A673 (cell line): Measurements from ENCODE around the gene L3MBTL3. TPM values are rescaled to one million over a fixed set of nuclear protein-coding genes. Genes with fewer than 3 reads are reported as not detected.
A peak's percentile ranks its signal among the peaks of the same experiment; 100 is the strongest.

ENCODE experiments used
- Bru-seq: library from RNA; stranded (reverse); fragments of 400-500 nt; gene quantifications from one replicate; lab custom pipeline; 2021; lab: Mats Ljungman, UMichigan
- BruChase-seq, 2 experiments: library from RNA; stranded (reverse); fragments of 400-500 nt; gene quantifications; one replicate each; lab custom pipeline; 2021; lab: Mats Ljungman, UMichigan
- BruUV-seq: library from RNA; stranded (reverse); fragments of 400-500 nt; replicated peaks from 2 replicates; lab custom pipeline; 2021; lab: Mats Ljungman, UMichigan
- CTCF ChIA-PET: fragments of 300-600 bp; sonication (Branson Sonifier 250); formaldehyde crosslinking; loops from one replicate; lab custom pipeline; 2022; ENCODE audit warnings: antibody characterized with exemption; lab: Charles Lee
- POLR2A ChIA-PET: fragments of 300-600 bp; sonication (Branson Sonifier 250); formaldehyde crosslinking; loops from one replicate; lab custom pipeline; 2022; ENCODE audit warnings: antibody characterized with exemption; ENCODE audit not compliant: low non-redundant PET; lab: Charles Lee
- DNase-seq: peaks from one replicate; pipeline ENCODE4 v3.0.0-alpha.2; 2015; ENCODE audit warnings: low spot score
- H3K27ac ChIP-seq: fragments of 200-600 bp; sonication (generic); 2 replicates; pipeline ENCODE4 v1.5.1; 2016; ENCODE audit warnings: mixed run types, low read depth, mild to moderate bottlenecking, mixed read lengths, antibody characterized with exemption, low read length; ENCODE audit not compliant: poor library complexity, severe bottlenecking
- H3K27me3 ChIP-seq: fragments of 200-600 bp; sonication (generic); replicated peaks from 2 replicates; pipeline ENCODE4 v1.6.1; 2017; ENCODE audit warnings: mixed run types, low read depth, mild to moderate bottlenecking, mixed read lengths, antibody characterized with exemption, low read length; ENCODE audit not compliant: insufficient read depth, poor library complexity
- H3K36me3 ChIP-seq: fragments of 200-600 bp; sonication (generic); 2 replicates; pipeline ENCODE4 v1.6.1; 2016; ENCODE audit warnings: mixed run types, mild to moderate bottlenecking, mixed read lengths, antibody characterized with exemption, low read length; ENCODE audit not compliant: insufficient read depth, poor library complexity, severe bottlenecking
- H3K4me1 ChIP-seq: fragments of 200-600 bp; sonication (generic); 2 replicates; pipeline ENCODE4 v1.6.1; 2017; ENCODE audit warnings: mixed run types, mild to moderate bottlenecking, mixed read lengths, antibody characterized with exemption, low read length; ENCODE audit not compliant: insufficient read depth, poor library complexity, severe bottlenecking
- H3K4me3 ChIP-seq: fragments of 200-600 bp; sonication (generic); 2 replicates; pipeline ENCODE4 v1.5.1; 2016; ENCODE audit warnings: low read depth, mixed run types, mild to moderate bottlenecking, mixed read lengths, low read length; ENCODE audit not compliant: poor library complexity, severe bottlenecking
- H3K9me3 ChIP-seq: fragments of 200-600 bp; sonication (generic); 2 replicates; pipeline ENCODE4 v1.6.1; 2016; ENCODE audit warnings: mixed run types, low read depth, mild to moderate bottlenecking, mixed read lengths, antibody characterized with exemption, low read length; ENCODE audit not compliant: poor library complexity, severe bottlenecking
- CTCF ChIP-seq: fragments of 300-800, 200-600 bp; sonication (generic); conservative IDR thresholded peaks from 2 replicates; pipeline ENCODE4 v1.5.1; 2017; ENCODE audit warnings: low read depth, mild to moderate bottlenecking, antibody characterized with exemption, low read length, moderate library complexity, mixed read lengths
- EZH2 ChIP-seq: fragments of 200-600 bp; sonication (generic); IDR thresholded peaks from 2 replicates; pipeline ENCODE4 v1.6.1; 2017; ENCODE audit warnings: borderline replicate concordance, low read depth, mild to moderate bottlenecking, mixed read lengths, antibody characterized with exemption, low read length; ENCODE audit not compliant: poor library complexity, severe bottlenecking
- intact Hi-C: fragments of 100-400 bp; cut with micrococcal nuclease; formaldehyde crosslinking; loops from one replicate; pipeline ENCODE4 v1.10.0; 2022; ENCODE audit not compliant: unreplicated experiment
- long read RNA-seq: library from polyadenylated mRNA; stranded (forward); transcript quantifications from one replicate; pipeline ENCODE4 v2.0.0, GENCODE V29; 2022
- total RNA-seq: library from RNA; stranded (reverse); gene quantifications from 2 replicates; pipeline ENCODE4 v1.2.3, GENCODE V29; 2021

L3MBTL3 gene
- total RNA-seq, result 39.3 and 40.8 TPM in 2 replicates
- percentile 87 among the genes with signal in this experiment for Bru-seq, nascent RNA
- percentile 78 among the genes with signal in this experiment for BruChase-seq, experiment 1, labeled RNA remaining after a 2-hour chase
- percentile 69 among the genes with signal in this experiment for BruChase-seq, experiment 2, labeled RNA remaining after a 6-hour chase
- long read RNA-seq, full-length matches to known transcripts, result 22 of 42 reads
- long read RNA-seq, partial matches to known transcripts, result 10 of 42 reads
- long read RNA-seq, other reads (novel, unspliced or antisense), result 10 of 42 reads

- peak within 1 kb of the TSS; percentile 78 for H3K27ac ChIP-seq
- DNase-seq, result peak; percentile 94
- intact Hi-C loops, result loop anchor here (5.0 kb wide), 1 partner anchor 126 kb away; no protein-coding TSS in a partner anchor
Observed at GRCh38 chr6:130018292-130018743, at the start of gene L3MBTL3. Gene L3MBTL3 (plus strand): TSS chr6:130018581. CDS start chr6:130042700, 24,119 bp downstream.

GRCh38 chr6:129969064-129969463 is 49.3 kb upstream of the L3MBTL3 start:
- no peaks in the 10 kb centered on the region for H3K4me1 ChIP-seq
- CTCF ChIA-PET, result no interaction called here
- TF ChIP-seq EZH2, result no peak
- TF ChIP-seq CTCF, result no peak
- DNase-seq, result no peak
- H3K36me3 ChIP-seq, result no peaks in the 10 kb centered on the region
- BruUV-seq, result no TSS peak
- no peaks in the 10 kb centered on the region for H3K27me3 ChIP-seq
- H3K9me3 ChIP-seq, result no peaks in the 10 kb centered on the region
- H3K4me3 ChIP-seq, result no peak overlapping the region
- POLR2A ChIA-PET, result no interaction called here
- H3K27ac ChIP-seq, result no peak overlapping the region
- intact Hi-C loops, result no loop called here

More at GRCh38 chr6:130018292-130018743, at the start of gene L3MBTL3:
- Histone ChIP-seq H3K4me3 (peak within 1 kb of the TSS; percentile 72), H3K27me3 (no peaks in the 10 kb centered on the region), H3K36me3 (no peaks in the 10 kb centered on the region), H3K4me1 (peaks cover 13% of the 10 kb centered on the region), H3K9me3 (no peaks in the 10 kb centered on the region)
- BruUV-seq, result no TSS peak
- TF ChIP-seq CTCF, result no peak
- TF ChIP-seq EZH2, result no peak
- POLR2A ChIA-PET, result interaction anchor here (0.8 kb wide), 1 partner anchor 397 kb away, joined by 5 read pairs; no protein-coding TSS in a partner anchor
- CTCF ChIA-PET, result no interaction called here

GRCh38 chr6:129976110-129976509 is 42.3 kb upstream of the L3MBTL3 start:
- Histone ChIP-seq H3K4me3 (no peak overlapping the region), H3K27ac (no peak overlapping the region), H3K27me3 (no peaks in the 10 kb centered on the region), H3K4me1 (no peaks in the 10 kb centered on the region), H3K9me3 (peaks cover 10% of the 10 kb centered on the region), H3K36me3 (no peaks in the 10 kb centered on the region)
- CTCF ChIA-PET, result no interaction called here
- TF ChIP-seq CTCF (no peak), EZH2 (no peak)
- POLR2A ChIA-PET, result no interaction called here
- DNase-seq, result no peak
- no TSS peak for BruUV-seq
- intact Hi-C loops, result no loop called here
